ENCODE data around the gene CTNS.

The CTNS gene

DNA sequence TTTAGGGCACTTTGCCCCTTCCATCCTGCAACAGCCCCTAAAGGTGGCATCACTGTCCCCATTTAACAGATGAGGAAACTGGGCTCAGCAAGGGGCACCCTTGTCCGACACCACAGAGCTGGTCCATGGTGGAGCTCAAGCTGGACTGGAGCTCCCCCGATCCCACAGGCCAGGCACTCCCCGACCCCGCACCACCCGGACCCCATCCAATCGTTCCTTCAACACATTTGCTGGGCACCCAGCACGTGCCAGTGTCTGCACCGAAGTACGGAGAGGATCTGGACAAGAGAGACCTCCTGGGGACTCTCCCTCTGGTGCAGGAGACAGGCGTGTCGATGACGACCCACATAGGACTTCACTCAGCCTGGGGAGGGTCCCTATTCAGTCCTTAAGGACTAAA, 45.5 kb downstream of the CTNS start:
- CTCF ChIA-PET: interaction anchor here (0.8 to 2.4 kb wide), 8 partner anchors 12 to 157 kb away, joined by 3 to 16 read pairs (median 5); no protein-coding TSS in a partner anchor
- no peak for DNase-seq
- H3K4me3 ChIP-seq (ENCODE audit: control insufficient read depth in 1 of 7, extremely low read depth in 1 of 7, insufficient read depth in 4 of 7, low read depth in 2 of 7, low read length in 6 of 7): no peak overlapping the region
- H3K36me3 ChIP-seq (ENCODE audit: control insufficient read depth in 4 of 4, insufficient read depth in 4 of 4, low read length in 3 of 4): no peaks in the 10 kb centered on the region
- H3K9me3 ChIP-seq (ENCODE audit: control extremely low read depth in 1 of 5, control insufficient read depth in 4 of 5, insufficient read depth in 2 of 5, low read depth in 1 of 5, low read length in 4 of 5): no peaks in the 10 kb centered on the region
- H3K4me1 ChIP-seq (ENCODE audit: control extremely low read depth in 1 of 4, control insufficient read depth in 4 of 4, insufficient read depth in 4 of 4, low read length in 3 of 4): peaks cover 0 to 2% (median 0%) of the 10 kb centered on the region in 4 experiments
- H3K27ac ChIP-seq (ENCODE audit: insufficient read depth in 1 of 2, low read depth in 1 of 2, low read length in 2 of 2, poor library complexity in 1 of 2, severe bottlenecking in 2 of 2): no peak overlapping the region
- POLR2A ChIA-PET: no interaction called here
- WGBS (ENCODE audit: insufficient coverage): 100% methylated on average over 7 of the region's 12 CpGs
- H3K27me3 ChIP-seq (replicated peaks in 2 of 5; ENCODE audit: control insufficient read depth in 4 of 5, insufficient read depth in 5 of 5, low read length in 4 of 5): peaks cover 0 to 8% (median 0%) of the 10 kb centered on the region in 5 experiments

GRCh38 chr17:3683054-3683511, 46.5 kb downstream of the CTNS start:
- Histone ChIP-seq H3K27me3 (replicated peaks in 2 of 5; ENCODE audit: control insufficient read depth in 4 of 5, insufficient read depth in 5 of 5, low read length in 4 of 5) (peaks cover 0 to 8% (median 0%) of the 10 kb centered on the region in 5 experiments), H3K9me3 (ENCODE audit: control extremely low read depth in 1 of 5, control insufficient read depth in 4 of 5, insufficient read depth in 2 of 5, low read depth in 1 of 5, low read length in 4 of 5) (no peaks in the 10 kb centered on the region), H3K27ac (ENCODE audit: insufficient read depth in 1 of 2, low read depth in 1 of 2, low read length in 2 of 2, poor library complexity in 1 of 2, severe bottlenecking in 2 of 2) (no peak overlapping the region), H3K4me1 (ENCODE audit: control extremely low read depth in 1 of 4, control insufficient read depth in 4 of 4, insufficient read depth in 4 of 4, low read length in 3 of 4) (peaks cover 0 to 2% (median 1%) of the 10 kb centered on the region in 4 experiments), H3K36me3 (ENCODE audit: control insufficient read depth in 4 of 4, insufficient read depth in 4 of 4, low read length in 3 of 4) (no peaks in the 10 kb centered on the region), H3K4me3 (ENCODE audit: control insufficient read depth in 1 of 7, extremely low read depth in 1 of 7, insufficient read depth in 4 of 7, low read depth in 2 of 7, low read length in 6 of 7) (no peak overlapping the region)
- peak; percentile 41 to 66 (median 62) for DNase-seq
- ChIA-PET CTCF (interaction anchor here (0.5 to 2.4 kb wide), 19 partner anchors 9 to 636 kb away, joined by 3 to 16 read pairs (median 4); partner anchors contain the start of genes EMC6 and TAX1BP3), POLR2A (no interaction called here)
- WGBS (ENCODE audit: insufficient coverage): 74% methylated on average over 6 of the region's 10 CpGs

- DNase-seq: no peak
- CTCF ChIA-PET: no interaction called here
- H3K27ac ChIP-seq (ENCODE audit: insufficient read depth in 1 of 2, low read depth in 1 of 2, low read length in 2 of 2, poor library complexity in 1 of 2, severe bottlenecking in 2 of 2): no peak overlapping the region
- POLR2A ChIA-PET: no interaction called here
- H3K36me3 ChIP-seq (ENCODE audit: control insufficient read depth in 4 of 4, insufficient read depth in 4 of 4, low read length in 3 of 4): peaks cover 0 to 5% (median 0%) of the 10 kb centered on the region in 4 experiments
- H3K9me3 ChIP-seq (ENCODE audit: control extremely low read depth in 1 of 5, control insufficient read depth in 4 of 5, insufficient read depth in 2 of 5, low read depth in 1 of 5, low read length in 4 of 5): no peaks in the 10 kb centered on the region
- H3K4me3 ChIP-seq (ENCODE audit: control insufficient read depth in 1 of 7, extremely low read depth in 1 of 7, insufficient read depth in 4 of 7, low read depth in 2 of 7, low read length in 6 of 7): no peak overlapping the region
- H3K4me1 ChIP-seq (ENCODE audit: control extremely low read depth in 1 of 4, control insufficient read depth in 4 of 4, insufficient read depth in 4 of 4, low read length in 3 of 4): peaks cover 0 to 4% (median 1%) of the 10 kb centered on the region in 4 experiments
- peaks cover 0 to 8% (median 0%) of the 10 kb centered on the region in 5 experiments for H3K27me3 ChIP-seq (replicated peaks in 2 of 5; ENCODE audit: control insufficient read depth in 4 of 5, insufficient read depth in 5 of 5, low read length in 4 of 5)
- 72% methylated on average over 4 of the region's 13 CpGs for WGBS (ENCODE audit: insufficient coverage)
Measured at GRCh38 chr17:3685174-3685573, 48.6 kb downstream of the CTNS start.

- Histone ChIP-seq H3K36me3 (ENCODE audit: control insufficient read depth in 4 of 4, insufficient read depth in 4 of 4, low read length in 3 of 4) (peaks cover 0 to 7% (median 2%) of the 10 kb centered on the region in 4 experiments), H3K4me1 (ENCODE audit: control extremely low read depth in 1 of 4, control insufficient read depth in 4 of 4, insufficient read depth in 4 of 4, low read length in 3 of 4) (peaks cover 0 to 4% (median 0%) of the 10 kb centered on the region in 4 experiments), H3K27ac (ENCODE audit: insufficient read depth in 1 of 2, low read depth in 1 of 2, low read length in 2 of 2, poor library complexity in 1 of 2, severe bottlenecking in 2 of 2) (no peak overlapping the region), H3K27me3 (replicated peaks in 2 of 5; ENCODE audit: control insufficient read depth in 4 of 5, insufficient read depth in 5 of 5, low read length in 4 of 5) (peaks cover 0 to 8% (median 0%) of the 10 kb centered on the region in 5 experiments), H3K4me3 (ENCODE audit: control insufficient read depth in 1 of 7, extremely low read depth in 1 of 7, insufficient read depth in 4 of 7, low read depth in 2 of 7, low read length in 6 of 7) (no peak overlapping the region), H3K9me3 (ENCODE audit: control extremely low read depth in 1 of 5, control insufficient read depth in 4 of 5, insufficient read depth in 2 of 5, low read depth in 1 of 5, low read length in 4 of 5) (no peaks in the 10 kb centered on the region)
- WGBS (ENCODE audit: insufficient coverage): 83% methylated on average over 18 of the region's 19 CpGs
- POLR2A ChIA-PET: no interaction called here
- DNase-seq: no peak
- CTCF ChIA-PET: no interaction called here
Measured at GRCh38 chr17:3688027-3688553, 51.5 kb downstream of the CTNS start.

DNA sequence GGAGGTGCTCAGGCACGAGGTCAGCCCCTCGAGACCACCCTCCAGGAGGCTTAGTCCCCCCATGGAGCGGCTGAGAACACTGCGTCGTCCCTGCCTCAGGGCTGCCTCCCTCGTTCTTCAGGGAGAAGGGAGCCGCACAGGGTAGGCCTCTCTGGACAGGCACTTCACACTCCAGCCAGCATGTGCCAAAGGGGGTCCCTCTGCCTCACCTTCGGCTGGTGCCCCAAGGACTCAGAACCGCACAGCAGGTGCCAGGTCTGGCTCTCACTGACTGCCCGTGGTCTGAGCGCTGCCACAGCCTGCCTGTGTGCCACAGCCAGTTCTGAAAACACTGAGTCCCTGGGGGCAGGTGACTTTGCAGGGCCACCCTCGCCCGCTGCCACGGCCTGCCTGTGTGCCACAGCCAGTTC, 52.3 kb downstream of the CTNS start:
- H3K27ac ChIP-seq (ENCODE audit: insufficient read depth in 1 of 2, low read depth in 1 of 2, low read length in 2 of 2, poor library complexity in 1 of 2, severe bottlenecking in 2 of 2): no peak overlapping the region
- H3K4me1 ChIP-seq (ENCODE audit: control extremely low read depth in 1 of 4, control insufficient read depth in 4 of 4, insufficient read depth in 4 of 4, low read length in 3 of 4): peaks cover 0 to 4% (median 0%) of the 10 kb centered on the region in 4 experiments
- peaks cover 0 to 7% (median 0%) of the 10 kb centered on the region in 5 experiments for H3K27me3 ChIP-seq (replicated peaks in 2 of 5; ENCODE audit: control insufficient read depth in 4 of 5, insufficient read depth in 5 of 5, low read length in 4 of 5)
- WGBS (ENCODE audit: insufficient coverage): 76% methylated on average over 5 of the region's 14 CpGs
- no peak for DNase-seq
- CTCF ChIA-PET: no interaction called here
- peaks cover 0 to 7% (median 2%) of the 10 kb centered on the region in 4 experiments for H3K36me3 ChIP-seq (ENCODE audit: control insufficient read depth in 4 of 4, insufficient read depth in 4 of 4, low read length in 3 of 4)
- no peak overlapping the region for H3K4me3 ChIP-seq (ENCODE audit: control insufficient read depth in 1 of 7, extremely low read depth in 1 of 7, insufficient read depth in 4 of 7, low read depth in 2 of 7, low read length in 6 of 7)
- no peaks in the 10 kb centered on the region for H3K9me3 ChIP-seq (ENCODE audit: control extremely low read depth in 1 of 5, control insufficient read depth in 4 of 5, insufficient read depth in 2 of 5, low read depth in 1 of 5, low read length in 4 of 5)
- POLR2A ChIA-PET: no interaction called here

GRCh38 chr17:3689262-3690093, 52.9 kb downstream of the CTNS start:
- H3K9me3 ChIP-seq (ENCODE audit: control extremely low read depth in 1 of 5, control insufficient read depth in 4 of 5, insufficient read depth in 2 of 5, low read depth in 1 of 5, low read length in 4 of 5): no peaks in the 10 kb centered on the region
- 96% methylated on average over 33 of the region's 44 CpGs for WGBS (ENCODE audit: insufficient coverage)
- H3K27me3 ChIP-seq (replicated peaks in 2 of 5; ENCODE audit: control insufficient read depth in 4 of 5, insufficient read depth in 5 of 5, low read length in 4 of 5): peaks cover 0 to 5% (median 0%) of the 10 kb centered on the region in 5 experiments
- H3K4me3 ChIP-seq (ENCODE audit: control insufficient read depth in 1 of 7, extremely low read depth in 1 of 7, insufficient read depth in 4 of 7, low read depth in 2 of 7, low read length in 6 of 7): no peak overlapping the region
- H3K27ac ChIP-seq (ENCODE audit: insufficient read depth in 1 of 2, low read depth in 1 of 2, low read length in 2 of 2, poor library complexity in 1 of 2, severe bottlenecking in 2 of 2): no peak overlapping the region
- ChIA-PET POLR2A (no interaction called here), CTCF (no interaction called here)
- H3K36me3 ChIP-seq (ENCODE audit: control insufficient read depth in 4 of 4, insufficient read depth in 4 of 4, low read length in 3 of 4): peaks cover 0 to 7% (median 2%) of the 10 kb centered on the region in 4 experiments
- no peak for DNase-seq
- peaks cover 0 to 4% (median under 1%) of the 10 kb centered on the region in 4 experiments for H3K4me1 ChIP-seq (ENCODE audit: control extremely low read depth in 1 of 4, control insufficient read depth in 4 of 4, insufficient read depth in 4 of 4, low read length in 3 of 4)
